Stimulated activated CD8-positive, alpha-beta memory T cell treated with anti-CD3 and anti-CD28 coated beads, Interleukin-12 subunit alpha, Interleukin-12 subunit beta, amount 100 ng/mL, for 4 hours (primary cell): ENCODE measurements around the gene MESD.

Experiments used
- DNase-seq: peaks from one replicate; pipeline ENCODE4 v3.0.0-alpha.2; 2020; ENCODE audit warnings: low read depth

MESD gene

GRCh38 chr15:80904998-80905397 is 84.6 kb downstream of the MESD start:
- DNase-seq: no peak

- no peak for DNase-seq
Observed at GRCh38 chr15:80902298-80902801, 87.3 kb downstream of the MESD start.

GRCh38 chr15:80898040-80898439 is 91.6 kb downstream of the MESD start:
- no peak for DNase-seq
